Left forelimb (tissue), 1 donor: ENCODE data around the gene IL24.
"Not testable (repeated sequence)": the region's sequence is repeated elsewhere in the genome, so short reads cannot be mapped to it uniquely, and the experiment has no call there.

ENCODE experiments used
- DNase-seq: peaks from one replicate; pipeline ENCODE4 v3.0.0-alpha.2; 2018; ENCODE audit warnings: low spot score

IL24 gene

GRCh38 chr1:206897175-206897574 is at the start of gene IL24:
IL24 (plus strand) TSS chr1:206897443; CDS start chr1:206897833, 390 bp downstream.
- DNase-seq, result no peak

- no peak for DNase-seq
Observed at GRCh38 chr1:206847946-206848345, 49.3 kb upstream of the IL24 start.

- DNase-seq, result no peak
Observed at GRCh38 chr1:206850401-206850800, 46.8 kb upstream of the IL24 start.

GRCh38 chr1:206851341-206852010 is 45.8 kb upstream of the IL24 start:
- DNase-seq, result no peak

- not testable (repeated sequence) for DNase-seq
Observed at GRCh38 chr1:206852662-206853061, 44.6 kb upstream of the IL24 start.

- DNase-seq, result not testable (repeated sequence)
Observed at GRCh38 chr1:206853696-206854095, 43.5 kb upstream of the IL24 start.

- DNase-seq, result no peak
Observed at GRCh38 chr1:206854401-206855129, 42.7 kb upstream of the IL24 start.

GRCh38 chr1:206855859-206856258 is 41.4 kb upstream of the IL24 start:
- no peak for DNase-seq

GRCh38 chr1:206856674-206857464 is 40.4 kb upstream of the IL24 start:
- no peak for DNase-seq

- no peak for DNase-seq
Observed at GRCh38 chr1:206859082-206859521, 38.1 kb upstream of the IL24 start.

- DNase-seq, result no peak
Observed at GRCh38 chr1:206860165-206860564, 37.1 kb upstream of the IL24 start.

- DNase-seq, result no peak
Observed at GRCh38 chr1:206863266-206863665, 34.0 kb upstream of the IL24 start.

GRCh38 chr1:206864939-206865671 is 32.1 kb upstream of the IL24 start, which contains the start of gene IL20:
IL20 (plus strand) TSS chr1:206865623; CDS start chr1:206865853, 230 bp downstream.
- no peak for DNase-seq

- DNase-seq, result no peak
Observed at GRCh38 chr1:206866062-206866461, 31.2 kb upstream of the IL24 start.

- no peak for DNase-seq
Observed at GRCh38 chr1:206867239-206867638, 30.0 kb upstream of the IL24 start.

- DNase-seq, result no peak
Observed at GRCh38 chr1:206867716-206868115, 29.5 kb upstream of the IL24 start.

GRCh38 chr1:206868264-206868663 is 29.0 kb upstream of the IL24 start:
- no peak for DNase-seq

GRCh38 chr1:206872139-206872538 is 25.1 kb upstream of the IL24 start:
- DNase-seq, result no peak

- no peak for DNase-seq
Observed at GRCh38 chr1:206873603-206874188, 23.5 kb upstream of the IL24 start.

- no peak for DNase-seq
Observed at GRCh38 chr1:206875752-206876377, 21.4 kb upstream of the IL24 start.

GRCh38 chr1:206878456-206878855 is 18.8 kb upstream of the IL24 start:
- no peak for DNase-seq
